WTC11 (cell line): ENCODE results near the gene PLA2G4E. TPM values are rescaled to one million over a fixed set of nuclear protein-coding genes. Genes with fewer than 3 reads are reported as not detected.

ENCODE experiments used
- ATAC-seq: fragments of 200-7000 bp; cut with Tn5 transposase; 2 replicates; pipeline ENCODE4 v1.10.0; 2021; ENCODE audit warnings: mild to moderate bottlenecking, moderate library complexity
- CTCF ChIA-PET: fragments of 300-600 bp; sonication (Branson Sonifier 250); formaldehyde crosslinking; loops from one replicate; lab custom pipeline; 2021; ENCODE audit warnings: antibody characterized with exemption; lab: Charles Lee
- POLR2A ChIA-PET: fragments of 350-600 bp; sonication (Branson Sonifier 250); formaldehyde crosslinking; loops from one replicate; lab custom pipeline; 2021; ENCODE audit warnings: antibody characterized with exemption; lab: Charles Lee
- DNase-seq: peaks from one replicate; pipeline ENCODE4 v3.0.0; 2021; ENCODE audit warnings: low spot score
- H3K27ac Mint-ChIP-seq: 2 replicates; pipeline ENCODE4 v1.8.0; 2021; ENCODE audit warnings: mixed read lengths
- H3K27me3 Mint-ChIP-seq: 2 replicates; pipeline ENCODE4 v1.8.0; 2021; ENCODE audit warnings: low read depth, mild to moderate bottlenecking, moderate library complexity, mixed read lengths
- H3K36me3 Mint-ChIP-seq: 2 replicates; pipeline ENCODE4 v1.8.0; 2021; ENCODE audit warnings: mixed read lengths
- H3K4me1 Mint-ChIP-seq: 2 replicates; pipeline ENCODE4 v1.8.0; 2022; ENCODE audit warnings: mixed read lengths
- H3K4me3 Mint-ChIP-seq: 2 replicates; pipeline ENCODE4 v1.8.0; 2021; ENCODE audit warnings: mild to moderate bottlenecking, moderate library complexity, mixed read lengths
- H3K9me3 Mint-ChIP-seq: 2 replicates; pipeline ENCODE4 v1.8.0; 2021; ENCODE audit warnings: mixed read lengths
- ARID4B ChIP-seq: sonication (generic); formaldehyde crosslinking; IDR thresholded peaks from 2 replicates; pipeline ENCODE4 v1.8.0; 2023; ENCODE audit warnings: missing genetic modification reagents, mild to moderate bottlenecking, borderline replicate concordance
- E2F1 ChIP-seq: sonication (generic); formaldehyde crosslinking; IDR thresholded peaks from 2 replicates; pipeline ENCODE4 v1.8.0; 2022; ENCODE audit warnings: mild to moderate bottlenecking, missing genetic modification reagents
- ELF4 ChIP-seq: sonication (generic); formaldehyde crosslinking; IDR thresholded peaks from 2 replicates; pipeline ENCODE4 v1.8.1; 2022; ENCODE audit warnings: low read depth, mild to moderate bottlenecking, moderate library complexity, missing genetic modification reagents
- ETV6 ChIP-seq: sonication (generic); formaldehyde crosslinking; IDR thresholded peaks from 2 replicates; pipeline ENCODE4 v1.8.1; 2022; ENCODE audit warnings: mild to moderate bottlenecking, missing genetic modification reagents
- GABPB1 ChIP-seq: sonication (generic); formaldehyde crosslinking; IDR thresholded peaks from 2 replicates; pipeline ENCODE4 v1.8.1; 2023; ENCODE audit warnings: mild to moderate bottlenecking, missing genetic modification reagents
- JUN ChIP-seq: sonication (generic); formaldehyde crosslinking; IDR thresholded peaks from 2 replicates; pipeline ENCODE4 v1.8.0; 2023; ENCODE audit warnings: mild to moderate bottlenecking, missing genetic modification reagents
- NR3C1 ChIP-seq: sonication (generic); formaldehyde crosslinking; conservative IDR thresholded peaks from 2 replicates; pipeline ENCODE4 v1.8.1; 2023; ENCODE audit warnings: low read depth, mild to moderate bottlenecking, missing genetic modification reagents
- RELA ChIP-seq: sonication (generic); formaldehyde crosslinking; IDR thresholded peaks from 2 replicates; pipeline ENCODE4 v1.8.1; 2022; ENCODE audit warnings: missing genetic modification reagents, mild to moderate bottlenecking, borderline replicate concordance
- SOX15 ChIP-seq: fragments of 250-450 bp; sonication (Bioruptor Pico); IDR thresholded peaks from 2 replicates; pipeline ENCODE4 v1.9.0; 2021; ENCODE audit warnings: mild to moderate bottlenecking
- TCF7 ChIP-seq: sonication (generic); formaldehyde crosslinking; IDR thresholded peaks from 2 replicates; pipeline ENCODE4 v1.8.0; 2022; ENCODE audit warnings: mild to moderate bottlenecking, low read depth, missing genetic modification reagents, moderate library complexity
- ZNF219 ChIP-seq: sonication (generic); formaldehyde crosslinking; IDR thresholded peaks from 2 replicates; pipeline ENCODE4 v1.8.0; 2023; ENCODE audit warnings: missing genetic modification reagents, mild to moderate bottlenecking, borderline replicate concordance
- ZNF396 ChIP-seq: fragments of 250-450 bp; sonication (Bioruptor Pico); IDR thresholded peaks from 2 replicates; pipeline ENCODE4 v1.8.0; 2021; ENCODE audit warnings: mild to moderate bottlenecking, moderate library complexity, borderline replicate concordance
- total RNA-seq: library from RNA; stranded (reverse); gene quantifications from 3 replicates; pipeline ENCODE4 v1.2.3, GENCODE V29; 2021
- TF ChIP-seq, protein P1 (sequence below): fragments of 250-450 bp; sonication (Bioruptor Pico); IDR thresholded peaks from 2 replicates; pipeline ENCODE4 v1.9.0; 2021; ENCODE audit warnings: mild to moderate bottlenecking
- TF ChIP-seq, protein P2 (sequence below): sonication (generic); formaldehyde crosslinking; IDR thresholded peaks from 2 replicates; pipeline ENCODE4 v1.8.0; 2023; ENCODE audit warnings: missing genetic modification reagents
- TF ChIP-seq, protein P3 (sequence below): sonication (generic); formaldehyde crosslinking; conservative IDR thresholded peaks from 2 replicates; pipeline ENCODE4 v1.8.1; 2023; ENCODE audit warnings: mild to moderate bottlenecking, low read depth, missing genetic modification reagents, moderate library complexity

Gene PLA2G4E
- total RNA-seq, 1 experiment from 2014 or later = not detected

- TF ChIP-seq, protein P1, sequence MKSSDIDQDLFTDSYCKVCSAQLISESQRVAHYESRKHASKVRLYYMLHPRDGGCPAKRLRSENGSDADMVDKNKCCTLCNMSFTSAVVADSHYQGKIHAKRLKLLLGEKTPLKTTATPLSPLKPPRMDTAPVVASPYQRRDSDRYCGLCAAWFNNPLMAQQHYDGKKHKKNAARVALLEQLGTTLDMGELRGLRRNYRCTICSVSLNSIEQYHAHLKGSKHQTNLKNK (CRISPR knock-in tag) = no peak
- TF ChIP-seq GABPB1 (CRISPR knock-in tag) = no peak
- no peak for TF ChIP-seq JUN
- no peak for TF ChIP-seq NR3C1 (CRISPR knock-in tag)
- no peak for TF ChIP-seq SOX15 (CRISPR knock-in tag)
Measured at GRCh38 chr15:41948490-41948889, 72.4 kb downstream of the PLA2G4E start (continued).

- no peak overlapping the region for H3K4me3 Mint-ChIP-seq
- H3K36me3 Mint-ChIP-seq = peaks cover 13% of the 10 kb centered on the region
- H3K4me1 Mint-ChIP-seq = peaks cover 12% of the 10 kb centered on the region
- H3K27ac Mint-ChIP-seq = no peak overlapping the region
- H3K9me3 Mint-ChIP-seq = no peaks in the 10 kb centered on the region
- H3K27me3 Mint-ChIP-seq = no peaks in the 10 kb centered on the region
- ATAC-seq (no peak), DNase-seq (no peak)
- no peak for TF ChIP-seq ETV6 (CRISPR knock-in tag)
- TF ChIP-seq ZNF396 = no peak
- TF ChIP-seq, protein P2, sequence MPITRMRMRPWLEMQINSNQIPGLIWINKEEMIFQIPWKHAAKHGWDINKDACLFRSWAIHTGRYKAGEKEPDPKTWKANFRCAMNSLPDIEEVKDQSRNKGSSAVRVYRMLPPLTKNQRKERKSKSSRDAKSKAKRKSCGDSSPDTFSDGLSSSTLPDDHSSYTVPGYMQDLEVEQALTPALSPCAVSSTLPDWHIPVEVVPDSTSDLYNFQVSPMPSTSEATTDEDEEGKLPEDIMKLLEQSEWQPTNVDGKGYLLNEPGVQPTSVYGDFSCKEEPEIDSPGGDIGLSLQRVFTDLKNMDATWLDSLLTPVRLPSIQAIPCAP (CRISPR knock-in tag) = no peak
- TF ChIP-seq, protein P3, sequence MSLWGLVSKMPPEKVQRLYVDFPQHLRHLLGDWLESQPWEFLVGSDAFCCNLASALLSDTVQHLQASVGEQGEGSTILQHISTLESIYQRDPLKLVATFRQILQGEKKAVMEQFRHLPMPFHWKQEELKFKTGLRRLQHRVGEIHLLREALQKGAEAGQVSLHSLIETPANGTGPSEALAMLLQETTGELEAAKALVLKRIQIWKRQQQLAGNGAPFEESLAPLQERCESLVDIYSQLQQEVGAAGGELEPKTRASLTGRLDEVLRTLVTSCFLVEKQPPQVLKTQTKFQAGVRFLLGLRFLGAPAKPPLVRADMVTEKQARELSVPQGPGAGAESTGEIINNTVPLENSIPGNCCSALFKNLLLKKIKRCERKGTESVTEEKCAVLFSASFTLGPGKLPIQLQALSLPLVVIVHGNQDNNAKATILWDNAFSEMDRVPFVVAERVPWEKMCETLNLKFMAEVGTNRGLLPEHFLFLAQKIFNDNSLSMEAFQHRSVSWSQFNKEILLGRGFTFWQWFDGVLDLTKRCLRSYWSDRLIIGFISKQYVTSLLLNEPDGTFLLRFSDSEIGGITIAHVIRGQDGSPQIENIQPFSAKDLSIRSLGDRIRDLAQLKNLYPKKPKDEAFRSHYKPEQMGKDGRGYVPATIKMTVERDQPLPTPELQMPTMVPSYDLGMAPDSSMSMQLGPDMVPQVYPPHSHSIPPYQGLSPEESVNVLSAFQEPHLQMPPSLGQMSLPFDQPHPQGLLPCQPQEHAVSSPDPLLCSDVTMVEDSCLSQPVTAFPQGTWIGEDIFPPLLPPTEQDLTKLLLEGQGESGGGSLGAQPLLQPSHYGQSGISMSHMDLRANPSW (CRISPR knock-in tag) = no peak
- TF ChIP-seq E2F1 (CRISPR knock-in tag) = no peak
- no peak for TF ChIP-seq RELA (CRISPR knock-in tag)
- no peak for TF ChIP-seq ARID4B (CRISPR knock-in tag)
- no peak for TF ChIP-seq ELF4 (CRISPR knock-in tag)
- TF ChIP-seq TCF7 (CRISPR knock-in tag) = no peak
- no peak for TF ChIP-seq ZNF219 (CRISPR knock-in tag)
- ChIA-PET POLR2A (interaction anchor here (0.5 kb wide), 1 partner anchor 1559 kb away, joined by 4 read pairs; no protein-coding TSS in a partner anchor), CTCF (interaction anchor here (1.0 to 1.6 kb wide), 2 partner anchors 9 to 42 kb away, joined by 3 read pairs; no protein-coding TSS in a partner anchor)
Measured at GRCh38 chr15:41946970-41947369, 73.9 kb downstream of the PLA2G4E start.
